H9 (cell line): Measurements from ENCODE around the gene OXCT2. TPM values are rescaled to one million over a fixed set of nuclear protein-coding genes. Genes with fewer than 3 reads are reported as not detected.
"Not testable (repeated sequence)": the region's sequence is repeated elsewhere in the genome, so short reads cannot be mapped to it uniquely, and the experiment has no call there.

Source experiments
- DNase-seq: peaks from one replicate; pipeline ENCODE4 v3.0.0-alpha.2; 2017
- H2AFZ ChIP-seq: one replicate; pipeline ENCODE4 v1.6.1; 2013; ENCODE audit warnings: mild to moderate bottlenecking, low read length, control low read depth, moderate library complexity
- H2AK5ac ChIP-seq: 2 replicates; pipeline ENCODE4 v1.6.1; 2013; ENCODE audit warnings: low read length, control low read depth, mixed read lengths; ENCODE audit not compliant: insufficient read length
- H2BK120ac ChIP-seq: one replicate; pipeline ENCODE4 v1.6.1; 2013; ENCODE audit warnings: low read depth, mild to moderate bottlenecking, low read length, control low read depth, inconsistent platforms; ENCODE audit not compliant: poor library complexity, severe bottlenecking
- H2BK12ac ChIP-seq: 2 replicates; pipeline ENCODE4 v1.6.1; 2013; ENCODE audit warnings: low read length, control low read depth, mixed read lengths, low read depth; ENCODE audit not compliant: insufficient read length
- H2BK15ac ChIP-seq: 2 replicates; pipeline ENCODE4 v1.6.1; 2013; ENCODE audit warnings: low read depth, low read length, control low read depth
- H2BK20ac ChIP-seq: one replicate; pipeline ENCODE4 v1.6.1; 2013; ENCODE audit warnings: low read depth, mild to moderate bottlenecking, low read length, control low read depth, inconsistent platforms; ENCODE audit not compliant: poor library complexity, severe bottlenecking
- H2BK5ac ChIP-seq: 2 replicates; pipeline ENCODE4 v1.6.1; 2013; ENCODE audit warnings: low read length, control low read depth, mixed read lengths; ENCODE audit not compliant: insufficient read length
- H3K14ac ChIP-seq: 2 replicates; pipeline ENCODE4 v1.6.1; 2013; ENCODE audit warnings: low read length, control low read depth; ENCODE audit not compliant: insufficient read depth
- H3K18ac ChIP-seq: 2 replicates; pipeline ENCODE4 v1.6.1; 2013; ENCODE audit warnings: low read depth, mild to moderate bottlenecking, mixed read lengths, low read length, control low read depth; ENCODE audit not compliant: insufficient read length
- H3K23ac ChIP-seq: 2 replicates; pipeline ENCODE4 v1.6.1; 2013; ENCODE audit warnings: low read length, control low read depth, mixed read lengths, low read depth; ENCODE audit not compliant: insufficient read length
- H3K23me2 ChIP-seq: 2 replicates; pipeline ENCODE4 v1.6.1; 2013; ENCODE audit warnings: low read depth, mild to moderate bottlenecking, mixed read lengths, low read length, control low read depth; ENCODE audit not compliant: insufficient read length, poor library complexity, severe bottlenecking
- H3K27ac ChIP-seq: 2 replicates; pipeline ENCODE4 v1.5.1; 2013; ENCODE audit warnings: low read length, control low read depth, mixed read lengths, low read depth; ENCODE audit not compliant: insufficient read length
- H3K27me3 ChIP-seq: 2 replicates; pipeline ENCODE4 v1.6.1; 2013; ENCODE audit warnings: low read length, control low read depth, inconsistent platforms; ENCODE audit not compliant: insufficient read depth
- H3K4ac ChIP-seq: 2 replicates; pipeline ENCODE4 v1.6.1; 2013; ENCODE audit warnings: low read depth, mild to moderate bottlenecking, control low read depth, inconsistent platforms, low read length, moderate library complexity
- H3K4me1 ChIP-seq: 2 replicates; pipeline ENCODE4 v1.6.1; 2013; ENCODE audit warnings: low read length, control low read depth, inconsistent platforms; ENCODE audit not compliant: insufficient read depth
- H3K4me2 ChIP-seq: 2 replicates; pipeline ENCODE4 v1.6.1; 2013; ENCODE audit warnings: low read length, control low read depth, mixed read lengths; ENCODE audit not compliant: insufficient read length, insufficient read depth
- H3K56ac ChIP-seq: 2 replicates; pipeline ENCODE4 v1.6.1; 2013; ENCODE audit warnings: low read depth, mild to moderate bottlenecking, mixed read lengths, low read length, control low read depth; ENCODE audit not compliant: insufficient read length
- H3K79me1 ChIP-seq: 2 replicates; pipeline ENCODE4 v1.6.1; 2013; ENCODE audit warnings: low read depth, mild to moderate bottlenecking, moderate library complexity, low read length, control low read depth, inconsistent platforms; ENCODE audit not compliant: insufficient read depth, poor library complexity, severe bottlenecking
- H3K79me2 ChIP-seq: 2 replicates; pipeline ENCODE4 v1.6.1; 2013; ENCODE audit warnings: low read length, control low read depth, inconsistent platforms; ENCODE audit not compliant: insufficient read depth
- H3K9ac ChIP-seq: 2 replicates; pipeline ENCODE4 v1.6.1; 2013; ENCODE audit warnings: low read length, control low read depth, mixed read lengths; ENCODE audit not compliant: insufficient read length; ENCODE audit errors: extremely low read depth
- H3K9me3 ChIP-seq: one replicate; pipeline ENCODE4 v1.6.1; 2013; ENCODE audit warnings: low read depth, low read length, inconsistent platforms; ENCODE audit not compliant: control insufficient read depth
- H3T11ph ChIP-seq: one replicate; pipeline ENCODE4 v1.6.1; 2013; ENCODE audit warnings: mild to moderate bottlenecking, low read length, control low read depth, inconsistent platforms
- H4K20me1 ChIP-seq: one replicate; pipeline ENCODE4 v1.6.1; 2013; ENCODE audit not compliant: control insufficient read depth, insufficient read length, insufficient read depth
- H4K5ac ChIP-seq: 2 replicates; pipeline ENCODE4 v1.6.1; 2013; ENCODE audit warnings: low read depth, mild to moderate bottlenecking, mixed read lengths, low read length, control low read depth; ENCODE audit not compliant: insufficient read length
- H4K8ac ChIP-seq: replicated peaks from 2 replicates; pipeline ENCODE4 v1.6.1; 2013; ENCODE audit warnings: low read length, control low read depth, mixed read lengths, low read depth; ENCODE audit not compliant: insufficient read length
- H4K91ac ChIP-seq: 2 replicates; pipeline ENCODE4 v1.6.1; 2013; ENCODE audit warnings: low read depth, mild to moderate bottlenecking, moderate library complexity, mixed read lengths, low read length, control low read depth; ENCODE audit not compliant: insufficient read length
- H3K27ac Mint-ChIP-seq, 3 experiments: 2 replicates in 2 of 3; 3 replicates in 1 of 3; pipeline ENCODE4 v1.8.0; 2020 to 2021; ENCODE audit warnings: mixed read lengths in 3 of 3, mild to moderate bottlenecking in 1 of 3, moderate library complexity in 1 of 3
- H3K27me3 Mint-ChIP-seq: 2 replicates; pipeline ENCODE4 v1.8.0; 2021; ENCODE audit warnings: low read depth, mild to moderate bottlenecking, moderate library complexity, mixed read lengths
- H3K36me3 Mint-ChIP-seq, 3 experiments: 2 replicates in 2 of 3; 3 replicates in 1 of 3; pipeline ENCODE4 v1.8.0; 2020 to 2021; ENCODE audit warnings: low read depth in 3 of 3, mixed read lengths in 3 of 3; ENCODE audit not compliant: insufficient read depth in 1 of 3
- H3K4me1 Mint-ChIP-seq, 2 experiments: 2 replicates each; pipeline ENCODE4 v1.8.0; 2020; ENCODE audit warnings: mixed read lengths in 2 of 2
- H3K4me3 Mint-ChIP-seq, 2 experiments: 2 replicates in 1 of 2; 3 replicates in 1 of 2; pipeline ENCODE4 v1.8.0; 2020 to 2021; ENCODE audit warnings: mild to moderate bottlenecking in 2 of 2, mixed read lengths in 2 of 2, moderate library complexity in 1 of 2
- H3K9me3 Mint-ChIP-seq, 2 experiments: 2 replicates in 1 of 2; 3 replicates in 1 of 2; pipeline ENCODE4 v1.8.0; 2020; ENCODE audit warnings: mild to moderate bottlenecking in 2 of 2, mixed read lengths in 2 of 2, moderate library complexity in 1 of 2
- WGBS: extraction: QIAGEN DNeasy Blood & Tissue Kit; methylation state at CpG from one replicate; pipeline ENCODE4 v1.1.7; 2013; ENCODE audit warnings: missing lambda C conversion rate, low lambda C conversion rate, mixed read lengths; ENCODE audit not compliant: insufficient read length; ENCODE audit errors: extremely low coverage; 5-methylcytosine and 5-hydroxymethylcytosine counted together
- total RNA-seq: library from RNA; stranded (reverse); gene quantifications from 2 replicates; pipeline ENCODE4 v1.2.1, GENCODE V29; 2021

Gene OXCT2
- total RNA-seq, 1 experiment from 2014 or later = 3.7 TPM

DNA sequence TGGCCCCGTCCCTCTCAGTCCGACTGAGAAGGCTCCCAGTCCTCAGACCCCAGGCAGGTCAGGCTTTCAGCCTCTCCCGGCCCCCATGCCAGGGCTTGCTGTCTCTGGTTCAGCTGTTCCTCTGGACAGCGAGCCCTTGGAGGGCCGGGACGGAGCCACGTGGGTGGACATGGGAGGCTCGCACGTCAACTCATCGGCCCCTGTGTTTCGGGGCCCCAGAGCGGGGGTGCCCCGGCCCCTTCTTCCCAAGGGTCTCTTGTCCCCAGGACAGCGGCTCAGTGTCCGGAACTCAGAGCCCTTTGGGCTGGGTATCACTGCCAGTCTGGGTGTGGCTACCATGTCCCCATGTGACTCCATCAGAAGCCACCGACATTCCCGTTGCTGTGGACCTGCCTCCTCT, 6.7 kb upstream of the OXCT2 start:
- H3K23me2 ChIP-seq, H2BK12ac ChIP-seq, H3K27me3 ChIP-seq, H3K4me1 Mint-ChIP-seq, H4K20me1 ChIP-seq, H3T11ph ChIP-seq, H2AK5ac ChIP-seq, H3K4ac ChIP-seq, H3K4me3 Mint-ChIP-seq, H2BK120ac ChIP-seq, H3K4me1 ChIP-seq, H3K56ac ChIP-seq, DNase-seq, H3K9ac ChIP-seq, H2BK15ac ChIP-seq, H3K36me3 Mint-ChIP-seq, H4K8ac ChIP-seq, H3K23ac ChIP-seq, H3K79me2 ChIP-seq, H3K9me3 ChIP-seq, H3K9me3 Mint-ChIP-seq, H3K18ac ChIP-seq, H2AFZ ChIP-seq, H3K27ac ChIP-seq, H2BK20ac ChIP-seq, H3K14ac ChIP-seq, H3K27ac Mint-ChIP-seq, H4K5ac ChIP-seq, H3K4me2 ChIP-seq, H2BK5ac ChIP-seq, H3K79me1 ChIP-seq, H4K91ac ChIP-seq: not testable (repeated sequence)
- no CpG with 5 or more reads among the region's 17 CpGs for WGBS
- peaks cover 56% of the 10 kb centered on the region for H3K27me3 Mint-ChIP-seq
